B cell (primary cell): ENCODE results near the gene ARHGDIG. TPM values are rescaled to one million over a fixed set of nuclear protein-coding genes. Genes with fewer than 3 reads are reported as not detected.

Experiments used
- ATAC-seq: fragments of 200-7000 bp; cut with Tn5 transposase; one replicate; pipeline ENCODE4 v1.10.0; 2021; ENCODE audit warnings: low read depth, mild to moderate bottlenecking, moderate number of reproducible peaks, moderate library complexity
- CTCF ChIA-PET: fragments of 350-600 bp; sonication (Branson Sonifier 250); formaldehyde crosslinking; loops from one replicate; lab custom pipeline; 2021; ENCODE audit warnings: antibody characterized with exemption, inconsistent platforms; lab: Charles Lee
- POLR2A ChIA-PET: fragments of 350-600 bp; sonication (Branson Sonifier 250); formaldehyde crosslinking; loops from one replicate; lab custom pipeline; 2021; ENCODE audit warnings: antibody characterized with exemption; lab: Charles Lee
- DNase-seq: peaks from one replicate; pipeline ENCODE4 v3.0.0; 2013
- H2AFZ ChIP-seq: 2 replicates; pipeline ENCODE4 v1.6.1; 2012; ENCODE audit warnings: mild to moderate bottlenecking, low read depth, low read length; ENCODE audit not compliant: insufficient read depth, poor library complexity, severe bottlenecking
- H3K27ac ChIP-seq, 2 donors: 1 replicate in 1 of 2; 2 replicates in 1 of 2; pipeline ENCODE4 v1.5.1; 2012 to 2013; ENCODE audit warnings: low read length in 2 of 2, mild to moderate bottlenecking in 2 of 2, moderate library complexity in 1 of 2
- H3K27me3 ChIP-seq, 4 experiments: fragments of 200-600 bp in 1 of 4; sonication (generic) in 1 of 4; replicated peaks in 1 of 4; 1 replicate in 2 of 4; 2 replicates in 2 of 4; pipeline versions ENCODE4 v1.6.1 to v1.7.0; 2013 to 2016; ENCODE audit warnings: low read length in 3 of 4, mild to moderate bottlenecking in 2 of 4, mixed read lengths in 1 of 4, moderate library complexity in 1 of 4; ENCODE audit not compliant: insufficient read depth in 4 of 4, control insufficient read depth in 3 of 4; ENCODE audit errors: control extremely low read depth in 1 of 4
- H3K36me3 ChIP-seq, 2 experiments: replicated peaks in 1 of 2; 1 replicate in 1 of 2; 2 replicates in 1 of 2; pipeline versions ENCODE4 v1.6.1 to v1.7.1; 2013; ENCODE audit warnings: low read length in 1 of 2; ENCODE audit not compliant: insufficient read depth in 2 of 2, control insufficient read depth in 1 of 2; ENCODE audit errors: control extremely low read depth in 1 of 2, extremely low read depth in 1 of 2
- H3K4me1 ChIP-seq, 2 donors: fragments of 200-600 bp in 1 of 2; sonication (generic) in 1 of 2; 1 replicate in 1 of 2; 2 replicates in 1 of 2; pipeline versions ENCODE4 v1.5.1 to v1.6.1; 2013 to 2017; ENCODE audit warnings: low read length in 2 of 2; ENCODE audit not compliant: control insufficient read depth in 2 of 2, insufficient read depth in 2 of 2
- H3K4me2 ChIP-seq: replicated peaks from 2 replicates; pipeline ENCODE3; 2012; ENCODE audit warnings: mild to moderate bottlenecking, low read depth, low read length; ENCODE audit not compliant: poor library complexity, severe bottlenecking
- H3K4me3 ChIP-seq, 5 experiments: fragments of 200-600 bp in 1 of 5; sonication (generic) in 1 of 5; 1 replicate in 3 of 5; 2 replicates in 2 of 5; pipeline versions ENCODE4 v1.5.1 to v1.7.0; 2011 to 2016; ENCODE audit warnings: low read length in 4 of 5, mild to moderate bottlenecking in 4 of 5, low read depth in 2 of 5, control low read depth in 1 of 5, moderate library complexity in 1 of 5; ENCODE audit not compliant: insufficient read depth in 1 of 5; ENCODE audit errors: control extremely low read depth in 1 of 5, extremely low read depth in 1 of 5
- H3K79me2 ChIP-seq: fragments of 200-600 bp; sonication (generic); one replicate; pipeline ENCODE4 v1.6.0; 2016; ENCODE audit warnings: low read length; ENCODE audit not compliant: control insufficient read depth, insufficient read depth
- H3K9ac ChIP-seq: fragments of 200-600 bp; sonication (generic); 2 replicates; pipeline ENCODE4 v1.6.1; 2017; ENCODE audit warnings: mild to moderate bottlenecking, low read length, moderate library complexity
- H3K9me3 ChIP-seq, 3 donors: one replicate each; pipeline versions ENCODE4 v1.6.1 to v1.7.1; 2013; ENCODE audit warnings: low read length in 2 of 3; ENCODE audit not compliant: control insufficient read depth in 2 of 3, insufficient read depth in 1 of 3; ENCODE audit errors: control extremely low read depth in 1 of 3
- H4K20me1 ChIP-seq: 2 replicates; pipeline ENCODE4 v1.6.0; 2012; ENCODE audit warnings: mild to moderate bottlenecking, low read length; ENCODE audit not compliant: insufficient read depth, control insufficient read depth, poor library complexity, severe bottlenecking
- H3K27ac Mint-ChIP-seq: one replicate; pipeline ENCODE4 v1.8.0; 2021; ENCODE audit warnings: mixed read lengths
- H3K27me3 Mint-ChIP-seq: one replicate; pipeline ENCODE4 v1.8.0; 2021; ENCODE audit warnings: mixed read lengths
- H3K4me1 Mint-ChIP-seq: one replicate; pipeline ENCODE4 v1.8.0; 2021; ENCODE audit warnings: mixed read lengths
- H3K4me3 Mint-ChIP-seq: one replicate; pipeline ENCODE4 v1.8.0; 2021; ENCODE audit warnings: mixed read lengths
- H3K9me3 Mint-ChIP-seq: one replicate; pipeline ENCODE4 v1.8.0; 2022; ENCODE audit warnings: mixed read lengths; ENCODE audit not compliant: insufficient read depth
- EZH2 ChIP-seq: IDR thresholded peaks from 2 replicates; pipeline ENCODE4 v1.6.1; 2012; ENCODE audit warnings: borderline replicate concordance, low read depth, mild to moderate bottlenecking, moderate library complexity, low read length; ENCODE audit not compliant: insufficient read depth, poor library complexity, severe bottlenecking
- WGBS: methylation state at CpG from one replicate; pipeline ENCODE4 v1.1.5; 2013; ENCODE audit warnings: missing lambda C conversion rate; ENCODE audit not compliant: insufficient coverage; 5-methylcytosine and 5-hydroxymethylcytosine counted together
- intact Hi-C: fragments of 100-400 bp; cut with micrococcal nuclease; formaldehyde crosslinking; loops from one replicate; pipeline ENCODE4 v1.10.0; 2022
- polyA plus RNA-seq: library from polyadenylated mRNA; depleted of rRNA; stranded (reverse); fragments of >200 nt; gene quantifications from 2 replicates; pipeline ENCODE4 v1.2.3, GENCODE V29; 2012
- total RNA-seq, 2 donors: library from RNA; stranded (reverse); fragments of 120-200 nt in 1 of 2; gene quantifications; 1 replicate in 1 of 2; 2 replicates in 1 of 2; pipeline versions ENCODE4 v1.2.3 to v1.2.4, GENCODE V29; 2013 to 2022
- TF ChIP-seq, protein P1 (sequence below): fragments of 200-600 bp; IDR thresholded peaks from one replicate; pipeline ENCODE4 v1.8.0; 2022; ENCODE audit warnings: antibody characterized with exemption, mild to moderate bottlenecking

Gene ARHGDIG
- total and polyA plus RNA-seq, 2 donors (not counting 1 experiment from before 2014, with no cell fraction given) = 0.64 TPM; not detected in 1

DNA sequence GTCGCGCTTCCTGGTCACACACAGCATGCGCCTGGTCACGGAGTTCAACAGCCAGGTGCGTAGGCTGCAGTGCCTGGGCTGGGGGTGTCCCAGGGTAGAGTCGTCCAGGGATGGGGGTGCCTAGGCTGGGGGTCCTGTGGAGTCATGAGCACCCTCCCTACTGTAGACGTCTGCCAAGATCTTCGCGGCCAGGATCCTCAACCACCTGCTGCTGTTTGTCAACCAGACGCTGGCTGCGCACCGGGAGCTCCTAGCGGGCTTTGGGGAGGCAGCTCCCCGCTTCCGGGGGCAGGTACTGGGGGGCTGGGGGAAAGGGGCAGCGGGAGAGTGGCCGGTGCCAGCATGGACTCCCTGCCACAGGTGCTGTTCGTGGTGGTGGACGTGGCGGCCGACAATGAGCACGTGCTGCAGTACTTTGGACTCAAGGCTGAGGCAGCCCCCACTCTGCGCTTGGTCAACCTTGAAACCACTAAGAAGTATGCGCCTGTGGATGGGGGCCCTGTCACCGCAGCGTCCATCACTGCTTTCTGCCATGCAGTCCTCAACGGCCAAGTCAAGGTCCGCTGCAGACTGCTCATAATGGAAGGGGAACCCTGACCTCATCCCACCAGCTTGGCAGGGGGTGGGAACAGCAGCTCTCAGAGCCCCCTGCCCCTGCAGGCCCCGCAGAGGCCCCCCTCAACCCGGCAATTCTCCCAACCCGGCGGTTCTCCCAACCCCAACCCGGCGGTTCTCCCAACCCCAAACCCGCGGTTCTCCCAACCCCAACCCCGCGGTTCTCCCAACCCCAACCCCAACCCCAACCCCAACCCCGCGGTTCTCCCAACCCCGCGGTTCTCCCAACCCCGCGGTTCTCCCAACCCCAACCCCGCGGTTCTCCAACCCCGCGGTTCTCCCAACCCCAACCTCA, 5.0 kb downstream of the ARHGDIG start:
- Mint-ChIP-seq H3K9me3 (no peaks in the 10 kb centered on the region), H3K4me3 (no peak overlapping the region), H3K27ac (no peak overlapping the region), H3K4me1 (no peaks in the 10 kb centered on the region), H3K27me3 (no peaks in the 10 kb centered on the region)
- no peak overlapping the region for H3K4me3 ChIP-seq
- intact Hi-C loops = no loop called here
- H2AFZ ChIP-seq = no peak overlapping the region
- no peak overlapping the region for H3K4me2 ChIP-seq
- no peaks in the 10 kb centered on the region for H3K79me2 ChIP-seq
- CTCF ChIA-PET = no interaction called here
- H3K27ac ChIP-seq = no peak overlapping the region
- ATAC-seq (no peak), DNase-seq (no peak)
- peaks cover 0 to 14% (median 3%) of the 10 kb centered on the region in 4 experiments for H3K27me3 ChIP-seq
- TF ChIP-seq EZH2 = no peak
- TF ChIP-seq, protein P1, sequence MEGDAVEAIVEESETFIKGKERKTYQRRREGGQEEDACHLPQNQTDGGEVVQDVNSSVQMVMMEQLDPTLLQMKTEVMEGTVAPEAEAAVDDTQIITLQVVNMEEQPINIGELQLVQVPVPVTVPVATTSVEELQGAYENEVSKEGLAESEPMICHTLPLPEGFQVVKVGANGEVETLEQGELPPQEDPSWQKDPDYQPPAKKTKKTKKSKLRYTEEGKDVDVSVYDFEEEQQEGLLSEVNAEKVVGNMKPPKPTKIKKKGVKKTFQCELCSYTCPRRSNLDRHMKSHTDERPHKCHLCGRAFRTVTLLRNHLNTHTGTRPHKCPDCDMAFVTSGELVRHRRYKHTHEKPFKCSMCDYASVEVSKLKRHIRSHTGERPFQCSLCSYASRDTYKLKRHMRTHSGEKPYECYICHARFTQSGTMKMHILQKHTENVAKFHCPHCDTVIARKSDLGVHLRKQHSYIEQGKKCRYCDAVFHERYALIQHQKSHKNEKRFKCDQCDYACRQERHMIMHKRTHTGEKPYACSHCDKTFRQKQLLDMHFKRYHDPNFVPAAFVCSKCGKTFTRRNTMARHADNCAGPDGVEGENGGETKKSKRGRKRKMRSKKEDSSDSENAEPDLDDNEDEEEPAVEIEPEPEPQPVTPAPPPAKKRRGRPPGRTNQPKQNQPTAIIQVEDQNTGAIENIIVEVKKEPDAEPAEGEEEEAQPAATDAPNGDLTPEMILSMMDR = no peak
- H3K36me3 ChIP-seq = peaks cover 0 to 23% of the 10 kb centered on the region in 2 experiments
- peaks cover 0 to 7% of the 10 kb centered on the region in 2 donors for H3K4me1 ChIP-seq
- H3K9me3 ChIP-seq = peaks cover 0 to 6% (median 0%) of the 10 kb centered on the region in 3 donors
- peaks cover 3% of the 10 kb centered on the region for H4K20me1 ChIP-seq
- no peak overlapping the region for H3K9ac ChIP-seq
- POLR2A ChIA-PET = no interaction called here
- WGBS = 72% methylated on average over 30 of the region's 48 CpGs
